HG03575 (cell line): ENCODE measurements around the gene ZNF614.
A peak's percentile ranks its signal among the peaks of the same experiment; 100 is the strongest.
"Not testable (repeated sequence)": the region's sequence is repeated elsewhere in the genome, so short reads cannot be mapped to it uniquely, and the experiment has no call there.

Experiments
- ATAC-seq: cut with Tn5 transposase; IDR thresholded peaks from one replicate; pipeline ENCODE4 v1.9.1; 2021; ENCODE audit not compliant: unreplicated experiment, insufficient number of reproducible peaks, low FRiP score; ENCODE audit errors: extremely low read depth

Gene ZNF614

GRCh38 chr19:52028027-52028779, at the start of gene ZNF614:
Gene ZNF614, minus strand, starts transcription at chr19:52028379. Its CDS starts 2,634 bp downstream, at chr19:52025745.
- ATAC-seq = peak; percentile 69

GRCh38 chr19:52070496-52070895, 42.3 kb upstream of the ZNF614 start:
- no peak for ATAC-seq

GRCh38 chr19:52069653-52070052, 41.5 kb upstream of the ZNF614 start:
- ATAC-seq = no peak

GRCh38 chr19:52066258-52066863, 38.2 kb upstream of the ZNF614 start:
- ATAC-seq = no peak

GRCh38 chr19:52065399-52065798, 37.2 kb upstream of the ZNF614 start:
- ATAC-seq = no peak

- not testable (repeated sequence) for ATAC-seq
These were observed 28.3 kb upstream of the ZNF614 start for GRCh38 chr19:52056480-52056879.

GRCh38 chr19:52051736-52052135, 23.6 kb upstream of the ZNF614 start:
- not testable (repeated sequence) for ATAC-seq

GRCh38 chr19:52048555-52049501, 20.6 kb upstream of the ZNF614 start, which contains the start of gene ZNF432:
Gene ZNF432, minus strand, starts transcription at chr19:52048838. Its CDS starts 1,970 bp downstream, at chr19:52046868.
- ATAC-seq = no peak

GRCh38 chr19:52039169-52039568, 11.0 kb upstream of the ZNF614 start:
- ATAC-seq = no peak

GRCh38 chr19:52034051-52034728, 6.0 kb upstream of the ZNF614 start:
- ATAC-seq = no peak

GRCh38 chr19:52028780-52029123, 573 bp upstream of the ZNF614 start:
- ATAC-seq = no peak

GRCh38 chr19:52026255-52026990, 1.8 kb downstream of the ZNF614 start:
- not testable (repeated sequence) for ATAC-seq

GRCh38 chr19:52024478-52024877, 3.7 kb downstream of the ZNF614 start:
- not testable (repeated sequence) for ATAC-seq

- ATAC-seq = no peak
These were observed 6.0 kb downstream of the ZNF614 start for GRCh38 chr19:52022193-52022592.

GRCh38 chr19:52020506-52020905, 7.7 kb downstream of the ZNF614 start:
- no peak for ATAC-seq

GRCh38 chr19:52010674-52011073, 17.5 kb downstream of the ZNF614 start:
- no peak for ATAC-seq

GRCh38 chr19:52007806-52008557, 20.2 kb downstream of the ZNF614 start, which contains the start of gene ZNF615:
Gene ZNF615, minus strand, starts transcription at chr19:52008211. Its CDS starts 4,500 bp downstream, at chr19:52003711.
- ATAC-seq = no peak

GRCh38 chr19:52007451-52007805, 20.8 kb downstream of the ZNF614 start:
- ATAC-seq = no peak
